Thymus (tissue), 11 donors: ENCODE data around the gene FOSL1. TPM values are rescaled to one million over a fixed set of nuclear protein-coding genes. Genes with fewer than 3 reads are reported as not detected.

Source experiments
- DNase-seq, 9 donors: peaks; one replicate each; pipeline ENCODE4 v3.0.0-alpha.2; 2013; ENCODE audit warnings: low spot score in 9 of 9, low read depth in 6 of 9, missing footprints in 1 of 9
- H3K27ac ChIP-seq, 2 donors: one replicate each; pipeline ENCODE4 v1.5.1; 2013; ENCODE audit warnings: control low read depth in 1 of 2, low read depth in 1 of 2, low read length in 1 of 2, mild to moderate bottlenecking in 1 of 2, moderate library complexity in 1 of 2
- H3K27me3 ChIP-seq, 2 donors: one replicate each; pipeline ENCODE4 v1.5.1; 2013; ENCODE audit warnings: low read length in 1 of 2; ENCODE audit not compliant: control insufficient read depth in 2 of 2, insufficient read depth in 1 of 2
- H3K36me3 ChIP-seq, 2 donors: one replicate each; pipeline ENCODE4 v1.5.1; 2013; ENCODE audit warnings: low read length in 1 of 2, mild to moderate bottlenecking in 1 of 2, moderate library complexity in 1 of 2; ENCODE audit not compliant: control insufficient read depth in 2 of 2, insufficient read depth in 2 of 2
- H3K4me1 ChIP-seq, 2 donors: one replicate each; pipeline ENCODE4 v1.5.1; 2013; ENCODE audit warnings: low read length in 2 of 2; ENCODE audit not compliant: control insufficient read depth in 2 of 2, insufficient read depth in 2 of 2
- H3K4me3 ChIP-seq, 2 donors: one replicate each; pipeline ENCODE4 v1.5.1; 2013; ENCODE audit warnings: low read length in 2 of 2, control low read depth in 1 of 2, mild to moderate bottlenecking in 1 of 2
- H3K9me3 ChIP-seq, 2 donors: one replicate each; pipeline ENCODE4 v1.5.1; 2013; ENCODE audit warnings: low read length in 1 of 2, mild to moderate bottlenecking in 1 of 2; ENCODE audit not compliant: control insufficient read depth in 2 of 2, insufficient read depth in 1 of 2
- WGBS: extraction: QIAGEN DNeasy Blood & Tissue Kit; methylation state at CpG from one replicate; pipeline ENCODE4 v1.1.7; 2013; 5-methylcytosine and 5-hydroxymethylcytosine counted together
- polyA plus RNA-seq: library from polyadenylated mRNA; stranded (reverse); fragments of 200-250 nt; gene quantifications from one replicate; pipeline ENCODE4 v1.2.3, GENCODE V29; 2013
- total RNA-seq: library from RNA; stranded (reverse); fragments of 120-200 nt; gene quantifications from one replicate; pipeline ENCODE4 v1.2.4, GENCODE V29; 2013
- donor health status: healthy.

FOSL1 gene
- total and polyA plus RNA-seq, 2 donors, result 0.14 to 3.8 TPM

DNA sequence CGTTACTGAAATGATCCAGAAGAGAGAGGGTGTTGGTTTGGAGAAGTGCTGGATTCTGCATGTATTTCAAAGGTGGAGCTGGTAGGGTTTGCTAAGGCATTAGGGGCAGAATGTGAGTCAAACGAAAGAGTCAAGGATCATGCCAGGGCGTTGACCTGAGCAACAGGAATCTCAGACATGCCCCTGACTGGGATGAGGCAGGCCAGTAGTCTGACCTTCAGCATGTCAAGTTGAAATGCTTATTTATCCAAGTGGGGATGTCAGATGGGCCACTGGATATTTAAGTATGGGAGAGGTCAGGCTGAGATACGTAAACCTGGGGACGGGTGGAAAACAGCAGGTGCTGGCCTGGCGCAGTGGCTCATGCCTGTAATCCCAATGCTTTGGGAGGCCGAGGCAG, 42.3 kb upstream of the FOSL1 start:
- H3K36me3 ChIP-seq, result no peaks in the 10 kb centered on the region
- no peaks in the 10 kb centered on the region for H3K9me3 ChIP-seq
- DNase-seq, result no peak
- WGBS, result 96% methylated on average over 7 of the region's 7 CpGs
- no peaks in the 10 kb centered on the region for H3K4me1 ChIP-seq
- no peak overlapping the region for H3K4me3 ChIP-seq
- peaks cover 0 to 7% of the 10 kb centered on the region in 2 donors for H3K27me3 ChIP-seq
- H3K27ac ChIP-seq, result no peak overlapping the region

DNA sequence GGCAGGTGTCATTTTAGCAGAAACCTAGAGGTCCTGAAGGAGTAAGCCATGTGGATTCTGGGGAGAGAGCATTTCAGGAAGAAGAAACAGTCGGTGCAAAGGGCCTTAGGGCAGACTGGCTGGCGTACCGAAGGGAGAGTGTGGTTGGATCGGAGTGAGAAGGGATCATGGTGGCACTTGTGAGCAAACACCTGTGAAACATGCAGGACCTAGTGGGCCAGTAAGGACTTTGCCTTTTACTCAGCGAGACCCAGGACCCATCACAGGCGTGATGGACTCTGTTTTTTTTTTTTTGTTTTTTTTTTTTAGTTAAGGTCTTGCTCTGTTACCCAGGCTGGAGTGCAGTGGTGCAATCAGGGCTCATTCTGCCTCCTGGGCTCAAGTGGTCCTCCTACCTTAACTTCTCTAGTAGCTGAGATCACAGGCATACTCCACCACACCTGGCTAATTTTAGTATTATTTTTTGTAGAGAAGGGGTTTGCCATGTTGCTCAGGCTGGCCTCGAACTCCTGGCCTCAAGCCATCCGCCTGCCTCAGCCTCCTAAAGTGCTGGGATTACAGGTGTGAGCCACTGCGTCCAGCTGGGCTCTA, 41.6 kb upstream of the FOSL1 start:
- peaks cover 0 to 2% of the 10 kb centered on the region in 2 donors for H3K27me3 ChIP-seq
- H3K36me3 ChIP-seq, result no peaks in the 10 kb centered on the region
- no peak overlapping the region for H3K27ac ChIP-seq
- no peak overlapping the region for H3K4me3 ChIP-seq
- no peak for DNase-seq
- no peaks in the 10 kb centered on the region for H3K4me1 ChIP-seq
- no peaks in the 10 kb centered on the region for H3K9me3 ChIP-seq
- WGBS, result 85% methylated on average over 9 of the region's 9 CpGs

DNA sequence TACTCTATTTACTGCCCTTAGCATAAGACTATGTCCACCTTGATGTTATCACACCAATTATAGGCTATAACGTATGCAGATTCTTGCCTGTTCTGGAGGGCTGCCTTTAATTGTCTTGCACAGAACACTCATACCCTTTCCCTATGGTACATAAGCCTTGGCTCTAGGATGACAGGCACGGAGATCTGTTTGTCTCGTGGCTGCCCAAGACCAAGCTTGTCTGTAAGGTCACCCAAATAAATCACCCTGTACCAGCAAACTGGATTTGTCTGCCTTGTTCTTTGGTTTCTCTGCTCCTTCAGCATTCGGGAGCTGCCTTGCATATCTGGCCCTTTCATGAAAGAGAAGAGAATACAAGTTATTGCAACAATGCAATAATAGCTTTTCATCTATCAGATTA, 37.6 kb upstream of the FOSL1 start:
- Histone ChIP-seq H3K27ac (no peak overlapping the region), H3K36me3 (no peaks in the 10 kb centered on the region), H3K27me3 (peaks cover 0 to 2% of the 10 kb centered on the region in 2 donors), H3K4me3 (no peak overlapping the region), H3K9me3 (no peaks in the 10 kb centered on the region), H3K4me1 (no peaks in the 10 kb centered on the region)
- no peak for DNase-seq
- 96% methylated on average over 4 of the region's 4 CpGs for WGBS

DNA sequence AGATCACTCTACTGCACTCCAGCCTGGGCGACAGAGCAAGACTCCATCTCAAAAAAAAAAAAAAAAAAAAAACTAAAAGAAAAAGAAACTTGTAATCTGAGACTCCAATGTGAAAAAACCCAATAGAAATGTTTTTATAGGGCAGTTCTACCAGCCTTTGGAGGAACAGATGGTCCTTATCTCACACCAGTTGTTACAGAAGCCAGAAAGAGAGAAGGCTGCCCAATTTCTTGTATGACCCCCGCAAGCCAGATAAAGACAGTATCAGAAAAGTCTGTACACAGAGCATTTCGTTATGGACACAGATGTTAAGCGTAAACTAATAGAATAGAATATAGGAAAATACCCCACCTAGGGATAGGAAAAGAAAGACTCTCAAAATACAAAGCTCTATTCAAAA, 33.8 kb upstream of the FOSL1 start:
- H3K4me1 ChIP-seq, result peaks cover under 1 to 16% of the 10 kb centered on the region in 2 donors
- no peaks in the 10 kb centered on the region for H3K9me3 ChIP-seq
- DNase-seq, result no peak
- 98% methylated on average over 4 of the region's 4 CpGs for WGBS
- no peaks in the 10 kb centered on the region for H3K27me3 ChIP-seq
- H3K27ac ChIP-seq, result no peak overlapping the region
- H3K4me3 ChIP-seq, result no peak overlapping the region
- no peaks in the 10 kb centered on the region for H3K36me3 ChIP-seq

DNA sequence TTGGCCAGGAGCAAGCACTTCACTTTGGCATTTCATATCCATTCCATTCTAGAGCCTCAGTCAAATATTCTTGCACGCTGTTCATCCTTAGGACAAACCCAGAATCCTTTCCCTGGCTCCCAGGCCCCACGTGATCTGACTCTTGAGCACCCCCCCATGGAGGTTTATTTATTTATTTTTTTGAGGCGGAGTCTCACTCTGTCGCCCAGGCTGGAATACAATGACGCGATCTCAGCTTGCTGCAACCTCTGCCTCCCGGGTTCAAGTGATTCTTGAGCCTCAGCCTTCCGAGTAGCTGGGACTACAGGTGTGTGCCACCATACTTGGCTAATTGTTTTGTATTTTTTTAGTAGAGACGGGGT, 32.4 kb upstream of the FOSL1 start:
- peaks cover 12 to 30% of the 10 kb centered on the region in 2 donors for H3K4me1 ChIP-seq
- 79% methylated on average over 9 of the region's 9 CpGs for WGBS
- no peaks in the 10 kb centered on the region for H3K36me3 ChIP-seq
- no peak for DNase-seq
- no peak overlapping the region for H3K4me3 ChIP-seq
- H3K27me3 ChIP-seq, result no peaks in the 10 kb centered on the region
- no peaks in the 10 kb centered on the region for H3K9me3 ChIP-seq
- no peak overlapping the region for H3K27ac ChIP-seq

DNA sequence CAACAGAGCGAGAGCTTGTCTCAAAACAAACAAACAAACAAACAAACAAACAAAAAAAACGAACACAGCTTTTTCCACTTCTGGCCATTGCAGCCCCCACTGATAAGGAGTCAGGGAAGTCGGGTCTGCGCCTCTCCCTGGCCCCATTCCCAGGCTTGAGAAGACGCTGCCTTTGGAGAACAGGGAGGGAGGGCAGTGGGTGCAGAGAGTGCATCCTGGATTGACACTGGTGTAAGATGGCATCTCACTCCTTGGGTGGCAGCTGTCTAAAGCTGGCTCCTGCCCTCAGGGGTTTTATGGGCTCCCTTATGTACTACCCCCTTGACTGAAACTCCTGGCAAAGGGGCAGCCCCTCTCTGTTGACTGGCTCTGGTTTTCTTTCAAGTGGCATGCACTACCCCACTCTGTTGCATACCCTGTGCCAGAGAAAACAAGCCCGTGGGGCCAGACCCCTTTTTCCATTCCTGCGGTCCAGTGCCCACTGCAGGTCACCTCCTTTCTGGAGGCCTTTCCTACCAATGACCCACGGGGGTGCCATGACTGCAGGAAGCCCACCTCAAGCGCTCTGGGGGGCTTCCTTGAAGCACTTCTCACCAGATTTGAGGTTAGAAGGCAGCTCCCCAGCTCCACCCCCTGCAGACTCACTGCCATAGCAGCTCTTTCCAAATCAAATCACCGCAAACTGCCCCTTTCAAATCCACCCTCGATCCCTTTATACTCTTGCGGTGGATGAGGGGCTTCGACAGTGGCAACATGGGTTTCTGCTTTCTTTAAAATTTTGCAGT, 31.8 kb upstream of the FOSL1 start:
- Histone ChIP-seq H3K4me3 (no peak overlapping the region), H3K27ac (no peak overlapping the region), H3K4me1 (peaks cover 14 to 36% of the 10 kb centered on the region in 2 donors), H3K27me3 (no peaks in the 10 kb centered on the region), H3K9me3 (no peaks in the 10 kb centered on the region), H3K36me3 (no peaks in the 10 kb centered on the region)
- DNase-seq, result peak in 1 of 9 donors; percentile 37
- 84% methylated on average over 13 of the region's 13 CpGs for WGBS

DNA sequence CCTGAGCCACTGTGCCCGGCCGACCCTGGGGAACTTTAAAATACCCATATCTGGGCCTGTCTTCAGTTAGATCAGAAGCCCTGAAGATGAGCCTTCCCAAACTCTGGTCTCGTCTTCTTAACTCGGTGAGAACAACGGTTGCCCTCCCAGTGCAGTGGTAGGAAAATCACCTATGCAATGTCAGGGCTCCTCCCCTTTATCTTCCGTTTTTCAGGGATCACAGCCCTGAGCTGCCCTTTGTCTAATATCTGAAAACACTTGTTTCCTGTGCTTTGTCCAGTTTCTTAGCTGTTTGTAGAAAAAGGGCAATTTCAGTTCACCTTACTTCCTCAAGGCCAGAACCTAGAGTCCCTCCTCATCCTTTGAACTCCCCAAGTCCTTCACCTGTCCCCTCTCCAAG, 28.5 kb upstream of the FOSL1 start:
- Histone ChIP-seq H3K36me3 (peaks cover 3 to 4% of the 10 kb centered on the region in 2 donors), H3K27ac (peak overlapping the region; percentile 97 to 99), H3K9me3 (no peaks in the 10 kb centered on the region), H3K27me3 (no peaks in the 10 kb centered on the region), H3K4me1 (peaks cover 14 to 37% of the 10 kb centered on the region in 2 donors), H3K4me3 (no peak overlapping the region)
- WGBS, result 35% methylated on average over 6 of the region's 6 CpGs
- DNase-seq, result peak in 1 of 9 donors; percentile 45

DNA sequence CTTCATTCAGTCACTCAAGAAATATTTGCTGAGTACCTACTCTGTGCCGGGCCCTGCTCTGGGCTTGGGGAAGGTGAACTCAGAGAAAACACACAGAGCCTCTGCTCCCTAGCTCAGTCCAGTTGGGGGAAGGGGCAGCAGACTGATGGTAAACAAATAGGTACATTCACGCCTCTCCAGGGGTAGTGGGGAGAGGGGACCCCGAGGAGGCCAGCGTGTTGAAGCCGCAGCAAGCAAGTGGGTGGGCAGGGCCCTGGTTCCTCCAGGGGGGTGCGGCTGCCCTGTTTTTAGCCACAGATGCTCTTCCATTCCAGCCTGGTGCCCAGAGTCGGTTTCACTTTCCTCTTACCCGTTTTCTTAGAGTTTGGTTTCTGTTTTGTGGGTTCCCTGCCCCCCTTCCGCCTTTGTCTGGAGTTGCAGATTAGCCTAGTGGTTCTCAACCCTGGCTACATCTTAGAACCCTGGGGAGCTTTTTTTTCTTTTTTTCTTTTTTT, 27.8 kb upstream of the FOSL1 start:
- H3K27me3 ChIP-seq, result no peaks in the 10 kb centered on the region
- WGBS, result 8% methylated on average over 9 of the region's 9 CpGs
- DNase-seq, result peak; percentile 65 to 96 (median 84)
- H3K4me3 ChIP-seq, result peak overlapping the region; percentile 31 to 44
- H3K27ac ChIP-seq, result peak overlapping the region; percentile 97 to 99
- no peaks in the 10 kb centered on the region for H3K9me3 ChIP-seq
- peaks cover 5 to 9% of the 10 kb centered on the region in 2 donors for H3K36me3 ChIP-seq
- peaks cover 14 to 37% of the 10 kb centered on the region in 2 donors for H3K4me1 ChIP-seq

DNA sequence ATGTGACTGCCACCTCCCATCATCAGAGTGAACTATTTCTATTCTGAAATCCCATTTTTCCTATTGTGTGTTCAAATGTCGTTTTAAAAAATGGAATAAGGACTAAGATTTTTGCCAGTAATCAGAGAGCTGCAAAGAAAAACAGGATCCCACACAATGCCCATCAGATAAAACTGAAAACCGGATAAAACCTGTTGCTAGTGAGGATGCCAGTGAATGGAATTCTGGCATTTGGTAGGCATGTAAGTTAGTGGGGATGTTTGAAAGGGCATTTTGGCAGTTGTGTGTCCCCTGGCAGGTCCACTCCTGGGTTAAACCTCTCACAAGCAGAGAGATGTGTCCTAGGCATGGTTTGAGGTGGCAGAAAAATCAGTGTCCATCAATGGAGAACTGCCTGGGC, 25.2 kb upstream of the FOSL1 start:
- Histone ChIP-seq H3K9me3 (no peaks in the 10 kb centered on the region), H3K27ac (no peak overlapping the region), H3K4me3 (no peak overlapping the region), H3K4me1 (peaks cover 21 to 32% of the 10 kb centered on the region in 2 donors), H3K36me3 (peaks cover 19 to 31% of the 10 kb centered on the region in 2 donors), H3K27me3 (no peaks in the 10 kb centered on the region)
- 97% methylated on average over 2 of the region's 2 CpGs for WGBS
- DNase-seq, result no peak
